ENCODE measurements around the gene TAS2R50.

Gene TAS2R50

DNA sequence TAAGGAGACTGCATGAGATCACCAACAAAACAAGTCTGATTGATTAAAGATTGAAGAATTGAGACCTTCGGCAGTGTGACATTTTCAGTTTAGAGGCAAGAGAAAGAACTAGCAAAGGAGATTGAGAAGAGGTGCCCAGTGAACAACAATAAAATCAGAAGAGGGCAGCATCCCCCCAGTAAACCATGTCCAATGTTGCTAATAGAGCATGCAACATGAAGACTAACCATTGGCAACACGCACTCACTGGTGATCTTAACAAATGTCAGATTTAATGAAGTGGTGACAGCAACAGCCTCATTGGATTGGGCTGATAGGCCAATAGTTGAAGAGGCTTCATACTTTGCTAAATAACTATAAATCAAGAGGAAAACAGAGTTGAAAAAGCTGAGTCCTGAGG, 26.9 kb downstream of the TAS2R50 start:
- peak; percentile 13 for DNase-seq
- in situ Hi-C loops (cut with HindIII; ENCODE audit: low pct_ligation_motif_present, low pct_unique_long_range_greater_than_20kb, low sequenced_read_pairs), result no loop called here

- DNase-seq, result no peak
- in situ Hi-C loops (cut with HindIII; ENCODE audit: low pct_ligation_motif_present, low pct_unique_long_range_greater_than_20kb, low sequenced_read_pairs), result no loop called here
Observed at GRCh38 chr12:10957741-10958140, 29.0 kb downstream of the TAS2R50 start.

- DNase-seq, result no peak
- in situ Hi-C loops (cut with HindIII; ENCODE audit: low pct_ligation_motif_present, low pct_unique_long_range_greater_than_20kb, low sequenced_read_pairs), result no loop called here
Observed at GRCh38 chr12:10956085-10956484, 30.6 kb downstream of the TAS2R50 start.

- in situ Hi-C loops (cut with HindIII; ENCODE audit: low pct_ligation_motif_present, low pct_unique_long_range_greater_than_20kb, low sequenced_read_pairs), result no loop called here
- DNase-seq, result no peak
Observed at GRCh38 chr12:10952645-10953044, 34.1 kb downstream of the TAS2R50 start.

- no peak for DNase-seq
- in situ Hi-C loops (cut with HindIII; ENCODE audit: low pct_ligation_motif_present, low pct_unique_long_range_greater_than_20kb, low sequenced_read_pairs), result no loop called here
Observed at GRCh38 chr12:10943167-10943566, 43.5 kb downstream of the TAS2R50 start.

- DNase-seq, result peak; percentile 17
- in situ Hi-C loops (cut with HindIII; ENCODE audit: low pct_ligation_motif_present, low pct_unique_long_range_greater_than_20kb, low sequenced_read_pairs), result no loop called here
Observed at GRCh38 chr12:10941916-10942607, 44.6 kb downstream of the TAS2R50 start.

DNA sequence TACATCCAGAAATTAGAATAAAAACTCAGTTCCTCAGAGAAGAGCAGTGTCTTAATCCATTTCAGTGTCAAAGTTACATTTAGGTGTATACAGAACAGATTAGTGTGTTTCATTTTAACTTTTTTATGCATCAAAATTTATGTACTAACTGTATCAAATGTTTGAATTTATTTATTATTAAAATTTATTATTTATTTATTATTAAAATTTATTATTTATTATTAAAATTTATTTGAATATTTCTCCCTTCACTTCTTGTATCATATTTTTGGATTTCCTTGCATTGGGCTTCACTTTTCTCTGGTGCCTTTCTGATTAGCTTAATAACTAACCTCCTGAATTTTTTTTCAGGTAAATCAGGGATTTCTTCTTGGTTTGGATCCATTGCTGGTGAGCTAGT, 45.3 kb downstream of the TAS2R50 start:
- in situ Hi-C loops (cut with HindIII; ENCODE audit: low pct_ligation_motif_present, low pct_unique_long_range_greater_than_20kb, low sequenced_read_pairs), result no loop called here
- no peak for DNase-seq

DNA sequence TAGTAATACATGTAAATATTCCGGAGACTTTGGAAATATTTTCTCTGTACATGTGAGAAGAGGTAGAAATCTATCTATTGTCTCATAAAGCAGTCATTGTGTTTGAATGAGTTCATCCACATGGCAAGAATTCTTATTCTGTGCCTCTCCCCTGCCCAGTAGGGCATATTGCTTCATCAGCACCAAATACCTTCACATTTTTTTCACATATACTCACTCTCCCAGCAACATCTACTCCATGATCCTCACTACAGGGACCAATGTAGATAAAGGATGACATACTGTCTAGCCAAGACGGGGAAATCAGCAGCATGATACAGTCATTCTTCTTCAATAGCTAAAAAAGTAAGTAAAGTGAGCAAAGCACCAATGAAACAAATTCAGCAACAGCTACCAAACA, 46.3 kb downstream of the TAS2R50 start:
- peak; percentile 31 for DNase-seq
- in situ Hi-C loops (cut with HindIII; ENCODE audit: low pct_ligation_motif_present, low pct_unique_long_range_greater_than_20kb, low sequenced_read_pairs), result no loop called here

DNA sequence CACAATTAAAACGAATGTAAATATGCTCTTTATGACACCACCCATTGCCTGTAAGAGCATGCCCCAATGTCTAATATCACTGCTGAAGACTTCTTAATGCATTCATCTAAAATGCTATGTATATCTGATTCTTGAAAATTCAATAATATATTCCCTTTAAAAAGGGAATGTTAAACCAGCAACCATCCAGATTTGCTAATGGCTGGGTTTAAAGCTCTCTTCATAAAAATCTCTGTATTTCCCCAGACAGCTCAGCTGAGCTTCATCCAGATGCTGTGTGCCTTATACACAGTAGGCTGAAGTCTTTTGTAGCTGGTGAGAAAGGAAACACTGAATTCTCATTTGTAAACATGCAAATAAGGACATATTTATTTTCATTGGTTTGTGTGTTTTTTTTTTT, 47.5 kb downstream of the TAS2R50 start, which contains the start of gene TAS2R14:
TAS2R14 (minus strand) TSS at position 101 of the 400 bp plus-strand sequence; CDS start at position 45, 56 bp downstream.
- DNase-seq, result no peak
- in situ Hi-C loops (cut with HindIII; ENCODE audit: low pct_ligation_motif_present, low pct_unique_long_range_greater_than_20kb, low sequenced_read_pairs), result no loop called here

DNA sequence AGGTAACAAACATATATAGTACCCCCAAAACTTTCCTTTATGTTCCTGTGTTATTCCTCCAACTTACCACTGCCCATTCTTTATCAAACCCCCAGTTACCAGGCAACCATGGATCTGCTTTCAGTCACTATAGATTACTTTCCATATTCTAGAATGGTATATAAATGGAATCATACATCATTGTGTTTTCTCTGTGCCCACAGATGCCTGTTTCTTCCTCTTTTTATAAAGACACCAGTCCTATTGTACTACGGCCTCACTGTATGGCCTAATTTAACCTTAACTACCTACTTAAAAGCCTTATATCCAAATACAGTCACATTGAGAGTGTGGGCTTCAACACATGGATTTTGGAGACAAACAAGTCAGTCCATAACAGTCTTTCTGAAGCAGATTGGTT, 50.2 kb downstream of the TAS2R50 start:
- in situ Hi-C loops (cut with HindIII; ENCODE audit: low pct_ligation_motif_present, low pct_unique_long_range_greater_than_20kb, low sequenced_read_pairs), result no loop called here
- DNase-seq, result no peak

All from ACHN (cell line).